ENCODE data around the gene CDC73. TPM values are rescaled to one million over a fixed set of nuclear protein-coding genes. Genes with fewer than 3 reads are reported as not detected.

The CDC73 gene
- total RNA-seq, 4 donors from 2014 or later: 42.7 to 73.3 (median 53.7) TPM

DNA sequence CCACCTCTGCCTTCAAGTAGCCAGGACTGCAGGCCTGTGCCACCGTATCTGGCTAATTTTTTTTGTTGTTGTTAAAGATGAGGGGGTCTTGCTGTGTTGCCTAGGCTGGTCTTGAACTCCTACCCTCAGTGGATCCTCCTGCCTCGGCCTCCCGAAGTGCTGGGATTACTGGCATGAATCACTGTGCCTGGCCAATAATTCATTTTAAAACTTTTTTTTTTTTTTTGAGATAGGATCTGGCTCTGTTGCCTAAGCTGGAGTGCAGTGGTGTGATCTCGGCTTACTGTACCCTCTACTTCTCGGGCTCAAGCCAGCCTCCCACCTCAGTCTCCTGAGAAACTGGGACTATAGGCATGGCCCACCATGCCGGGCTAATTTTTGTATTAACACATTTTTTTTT is 3.5 kb downstream of the CDC73 start:
- peaks cover 2 to 64% (median 16%) of the 10 kb centered on the region in 3 donors for H3K4me1 ChIP-seq

DNA sequence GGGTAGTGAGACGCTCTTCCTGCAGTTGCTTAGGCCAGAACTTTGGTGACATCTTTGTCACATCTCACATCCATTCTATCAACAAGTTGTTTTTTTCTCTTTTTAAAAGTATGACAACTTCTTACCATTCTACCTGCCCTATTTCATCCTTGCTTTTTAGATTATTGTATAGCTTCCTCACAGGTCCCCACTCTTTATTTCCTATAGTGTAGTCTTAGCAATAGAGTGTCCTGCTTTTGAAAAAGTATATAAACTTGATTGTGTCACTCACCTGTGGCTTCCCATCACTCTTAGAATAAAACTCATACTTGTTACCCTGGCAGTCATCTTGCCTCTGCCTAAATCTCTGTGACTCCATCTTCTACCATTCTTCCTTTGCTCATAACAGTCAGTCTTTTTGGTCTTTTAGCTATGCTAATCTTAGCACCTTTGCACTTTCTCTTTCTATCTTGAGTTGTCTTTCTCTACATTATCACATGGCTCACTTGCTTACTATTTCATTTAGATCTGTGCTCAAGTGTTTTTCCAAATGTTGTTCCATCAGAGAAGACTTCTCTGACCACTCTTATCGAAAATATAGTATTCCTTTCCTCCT is 9.5 kb downstream of the CDC73 start:
- Histone ChIP-seq H3K27me3 (no peaks in the 10 kb centered on the region), H3K27ac (no peak overlapping the region), H3K36me3 (peaks cover 4 to 59% of the 10 kb centered on the region in 2 donors), H3K9me3 (no peaks in the 10 kb centered on the region), H3K4me3 (no peak overlapping the region), H3K4me1 (peaks cover 0 to 32% (median 0%) of the 10 kb centered on the region in 3 donors)
- no peak for ATAC-seq
- TF ChIP-seq POLR2A (IDR thresholded peaks at IDR 0.05): no peak
- TF ChIP-seq EP300 (IDR thresholded peaks at IDR 0.05): no peak
- TF ChIP-seq POLR2AphosphoS5 (IDR thresholded peaks at IDR 0.05): no peak
- TF ChIP-seq, protein P1, sequence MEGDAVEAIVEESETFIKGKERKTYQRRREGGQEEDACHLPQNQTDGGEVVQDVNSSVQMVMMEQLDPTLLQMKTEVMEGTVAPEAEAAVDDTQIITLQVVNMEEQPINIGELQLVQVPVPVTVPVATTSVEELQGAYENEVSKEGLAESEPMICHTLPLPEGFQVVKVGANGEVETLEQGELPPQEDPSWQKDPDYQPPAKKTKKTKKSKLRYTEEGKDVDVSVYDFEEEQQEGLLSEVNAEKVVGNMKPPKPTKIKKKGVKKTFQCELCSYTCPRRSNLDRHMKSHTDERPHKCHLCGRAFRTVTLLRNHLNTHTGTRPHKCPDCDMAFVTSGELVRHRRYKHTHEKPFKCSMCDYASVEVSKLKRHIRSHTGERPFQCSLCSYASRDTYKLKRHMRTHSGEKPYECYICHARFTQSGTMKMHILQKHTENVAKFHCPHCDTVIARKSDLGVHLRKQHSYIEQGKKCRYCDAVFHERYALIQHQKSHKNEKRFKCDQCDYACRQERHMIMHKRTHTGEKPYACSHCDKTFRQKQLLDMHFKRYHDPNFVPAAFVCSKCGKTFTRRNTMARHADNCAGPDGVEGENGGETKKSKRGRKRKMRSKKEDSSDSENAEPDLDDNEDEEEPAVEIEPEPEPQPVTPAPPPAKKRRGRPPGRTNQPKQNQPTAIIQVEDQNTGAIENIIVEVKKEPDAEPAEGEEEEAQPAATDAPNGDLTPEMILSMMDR (IDR thresholded peaks at IDR 0.05): no peak
- 94 to 95% methylated on average over 2 of the region's 2 CpGs for WGBS, 2 donors (ENCODE audit: low coverage in 1 of 2)

More for the DNA sequence above, 3.5 kb downstream of the CDC73 start:
- no peak for ATAC-seq
- H3K36me3 ChIP-seq: peaks cover 4 to 35% of the 10 kb centered on the region in 2 donors
- TF ChIP-seq, protein P1 (IDR thresholded peaks at IDR 0.05): no peak
- TF ChIP-seq POLR2AphosphoS5 (IDR thresholded peaks at IDR 0.05): no peak
- no peak for TF ChIP-seq EP300 (IDR thresholded peaks at IDR 0.05)
- 87 to 93% methylated on average over 5 to 6 of the region's 6 CpGs for WGBS, 2 donors (ENCODE audit: low coverage in 1 of 2)
- H3K27me3 ChIP-seq: no peaks in the 10 kb centered on the region
- no peak overlapping the region for H3K27ac ChIP-seq
- no peak overlapping the region for H3K4me3 ChIP-seq
- H3K9me3 ChIP-seq: no peaks in the 10 kb centered on the region

DNA sequence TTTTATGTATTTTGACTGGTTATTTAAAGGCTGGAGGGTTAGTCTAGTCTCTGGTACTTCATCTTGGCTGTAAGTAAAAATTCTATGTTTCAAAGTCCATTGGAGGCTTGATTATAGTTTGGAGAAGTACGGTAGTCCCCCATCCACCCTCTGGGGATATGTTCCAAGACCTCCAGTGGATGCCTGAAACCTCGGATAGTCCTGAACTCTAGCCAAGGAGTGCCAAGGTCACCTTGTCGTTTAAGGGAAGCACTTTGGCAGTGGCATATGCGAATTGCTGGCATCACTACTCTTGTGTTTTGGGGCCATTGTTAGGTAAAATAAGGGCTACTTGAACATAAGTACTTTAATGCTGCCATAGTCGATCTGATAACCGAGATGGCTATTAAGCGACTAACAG is 18.4 kb downstream of the CDC73 start:
- H3K27ac ChIP-seq: no peak overlapping the region
- H3K36me3 ChIP-seq: peaks cover 0 to 61% of the 10 kb centered on the region in 2 donors
- 78 to 93% methylated on average over 4 to 7 of the region's 7 CpGs for WGBS, 2 donors (ENCODE audit: low coverage in 1 of 2)
- no peak overlapping the region for H3K4me3 ChIP-seq
- ATAC-seq: no peak
- no peaks in the 10 kb centered on the region for H3K9me3 ChIP-seq
- TF ChIP-seq POLR2AphosphoS5 (IDR thresholded peaks at IDR 0.05) (no peak), EP300 (IDR thresholded peaks at IDR 0.05) (no peak), POLR2A (IDR thresholded peaks at IDR 0.05) (no peak)
- TF ChIP-seq, protein P1 (IDR thresholded peaks at IDR 0.05): no peak
- H3K4me1 ChIP-seq: peaks cover 0 to 33% (median 0%) of the 10 kb centered on the region in 3 donors
- no peaks in the 10 kb centered on the region for H3K27me3 ChIP-seq

DNA sequence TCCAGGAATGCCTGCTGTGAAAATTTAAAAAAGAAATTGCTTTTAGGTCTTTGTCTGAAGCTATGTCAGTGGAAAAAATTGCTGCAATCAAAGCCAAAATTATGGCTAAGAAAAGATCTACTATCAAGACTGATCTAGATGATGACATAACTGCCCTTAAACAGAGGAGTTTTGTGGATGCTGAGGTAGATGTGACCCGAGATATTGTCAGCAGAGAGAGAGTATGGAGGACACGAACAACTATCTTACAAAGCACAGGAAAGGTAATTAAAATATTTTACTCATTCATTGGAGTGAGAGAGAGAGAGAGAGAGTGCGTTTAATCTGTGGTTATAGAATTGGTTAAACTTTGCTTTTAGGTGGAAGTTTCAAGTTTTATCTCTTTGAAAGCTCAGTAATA is 20.0 kb downstream of the CDC73 start:
- no peak overlapping the region for H3K4me3 ChIP-seq
- no peak for TF ChIP-seq EP300 (IDR thresholded peaks at IDR 0.05)
- no peak overlapping the region for H3K27ac ChIP-seq
- no peaks in the 10 kb centered on the region for H3K9me3 ChIP-seq
- WGBS, 2 donors (ENCODE audit: low coverage in 1 of 2): 0 to 61% methylated on average over 1 to 3 of the region's 3 CpGs
- peaks cover 0 to 61% of the 10 kb centered on the region in 2 donors for H3K36me3 ChIP-seq
- ATAC-seq: no peak
- H3K4me1 ChIP-seq: peaks cover 0 to 35% (median 0%) of the 10 kb centered on the region in 3 donors
- H3K27me3 ChIP-seq: no peaks in the 10 kb centered on the region

DNA sequence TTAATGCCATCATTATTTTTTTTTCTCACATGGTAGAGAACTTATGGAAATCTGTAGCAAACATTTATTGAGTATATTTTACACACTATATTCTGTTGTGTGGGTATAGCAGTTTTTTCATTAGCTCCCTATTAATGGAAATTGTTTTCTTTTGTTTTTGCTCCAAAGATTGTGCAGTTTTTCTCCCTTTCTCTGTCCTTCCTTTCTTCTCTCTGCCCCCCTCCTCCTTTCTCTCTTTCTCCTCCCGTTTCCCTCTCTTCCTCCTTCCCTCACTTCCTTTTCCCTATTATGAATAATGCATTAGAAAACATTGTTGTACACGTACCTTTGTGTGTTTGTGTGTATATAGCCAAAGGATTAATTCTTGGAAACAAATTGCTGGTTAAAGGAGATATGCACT is 20.6 kb downstream of the CDC73 start:
- Histone ChIP-seq H3K27ac (no peak overlapping the region), H3K4me1 (peaks cover 0 to 35% (median 0%) of the 10 kb centered on the region in 3 donors), H3K27me3 (no peaks in the 10 kb centered on the region), H3K4me3 (no peak overlapping the region), H3K9me3 (no peaks in the 10 kb centered on the region), H3K36me3 (peaks cover 0 to 66% of the 10 kb centered on the region in 2 donors)
- ATAC-seq: no peak
- TF ChIP-seq EP300 (IDR thresholded peaks at IDR 0.05) (no peak), POLR2A (IDR thresholded peaks at IDR 0.05) (no peak), POLR2AphosphoS5 (IDR thresholded peaks at IDR 0.05) (no peak)
- TF ChIP-seq, protein P1 (IDR thresholded peaks at IDR 0.05): no peak
- 38 to 44% methylated on average over 2 of the region's 2 CpGs for WGBS, 2 donors (ENCODE audit: low coverage in 1 of 2)
